HCT116 (cell line): ENCODE data around the gene CIT. TPM values are rescaled to one million over a fixed set of nuclear protein-coding genes. Genes with fewer than 3 reads are reported as not detected.

Experiments used
- ATAC-seq: fragments of 200-7000 bp; cut with Tn5 transposase; 2 replicates; pipeline ENCODE4 v1.9.1; 2020; ENCODE audit warnings: mild to moderate bottlenecking, moderate library complexity
- BruUV-seq: library from RNA; stranded (reverse); fragments of 400-500 nt; replicated peaks from 2 replicates; lab custom pipeline; 2021; lab: Mats Ljungman, UMichigan
- CTCF ChIA-PET: fragments of 300-600 bp; sonication (Branson Sonifier 250); formaldehyde crosslinking; loops from one replicate; lab custom pipeline; 2021; ENCODE audit warnings: antibody characterized with exemption; lab: Charles Lee
- POLR2A ChIA-PET: fragments of 300-600, 350-600 bp; sonication (Branson Sonifier 250); formaldehyde crosslinking; loops from one replicate; lab custom pipeline; 2021; ENCODE audit warnings: antibody characterized with exemption; lab: Charles Lee
- RAD21 ChIA-PET, 2 experiments: fragments of 300-600 bp; sonication (Branson Sonifier 250); formaldehyde crosslinking; loops; one replicate each; lab custom pipeline; 2023; ENCODE audit warnings: low total read pairs in 2 of 2; ENCODE audit not compliant: uncharacterized antibody in 2 of 2, unreplicated experiment in 2 of 2, low non-redundant PET in 1 of 2; lab: Charles Lee
- DNase-seq: peaks from one replicate; pipeline ENCODE4 v3.0.0-alpha.2; 2010; ENCODE audit warnings: low read depth, low spot score
- H2AFZ ChIP-seq: fragments of 200-600 bp; shearing (Covaris generic), sonication (generic); 2 replicates; pipeline ENCODE4 v1.6.1; 2017; ENCODE audit warnings: low read depth, mixed run types, mixed read lengths, antibody characterized with exemption, low read length; ENCODE audit not compliant: poor library complexity, severe bottlenecking
- H3K27ac ChIP-seq: 2 replicates; pipeline ENCODE4 v1.5.1; 2012; ENCODE audit warnings: low read depth, low read length
- H3K27me3 ChIP-seq: fragments of 200-600 bp; sonication (generic); 2 replicates; pipeline ENCODE4 v1.6.1; 2016; ENCODE audit warnings: mixed run types, low read length, mixed read lengths; ENCODE audit not compliant: insufficient read depth
- H3K36me3 ChIP-seq, 2 experiments: fragments of 200-500 bp in 1 of 2; fragments of 200-600 bp in 1 of 2; sonication (Bioruptor generic) in 1 of 2; sonication (generic) in 1 of 2; 2 replicates each; pipeline versions ENCODE4 v1.5.1 to v1.6.1; 2014 to 2016; ENCODE audit warnings: low read length in 2 of 2, inconsistent platforms in 1 of 2, mixed read lengths in 1 of 2, mixed run types in 1 of 2; ENCODE audit not compliant: insufficient read depth in 2 of 2, control insufficient read depth in 1 of 2
- H3K4me1 ChIP-seq, 2 experiments: fragments of 200-600 bp in 1 of 2; sonication (generic) in 1 of 2; 2 replicates each; pipeline versions ENCODE4 v1.5.1 to v1.6.1; 2012 to 2017; ENCODE audit warnings: low read length in 2 of 2, inconsistent platforms in 1 of 2, mild to moderate bottlenecking in 1 of 2, mixed read lengths in 1 of 2, mixed run types in 1 of 2, moderate library complexity in 1 of 2; ENCODE audit not compliant: insufficient read depth in 2 of 2, control insufficient read depth in 1 of 2
- H3K4me2 ChIP-seq: fragments of 200-600 bp; sonication (generic); 2 replicates; pipeline ENCODE4 v1.6.1; 2017; ENCODE audit warnings: mixed run types, low read length, mixed read lengths
- H3K4me3 ChIP-seq, 2 experiments: fragments of 200-600 bp in 1 of 2; sonication (generic) in 1 of 2; replicated peaks in 1 of 2; 2 replicates each; pipeline ENCODE4 v1.5.1; 2011 to 2016; ENCODE audit warnings: low read length in 2 of 2, control low read depth in 1 of 2, low read depth in 1 of 2, mild to moderate bottlenecking in 1 of 2, mixed read lengths in 1 of 2, mixed run types in 1 of 2
- H3K79me2 ChIP-seq: fragments of 200-600 bp; sonication (generic); 2 replicates; pipeline ENCODE4 v1.6.1; 2017; ENCODE audit warnings: mild to moderate bottlenecking, mixed run types, low read length, moderate library complexity, mixed read lengths; ENCODE audit not compliant: insufficient read depth
- H3K9ac ChIP-seq: fragments of 200-600 bp; sonication (generic); 2 replicates; pipeline ENCODE4 v1.6.1; 2016; ENCODE audit warnings: low read length, mixed read lengths
- H3K9me2 ChIP-seq: fragments of 200-600 bp; sonication (generic), shearing (Covaris generic); 2 replicates; pipeline ENCODE4 v1.6.1; 2017; ENCODE audit warnings: mixed run types, mild to moderate bottlenecking, moderate library complexity; ENCODE audit not compliant: insufficient read depth
- H3K9me3 ChIP-seq, 2 experiments: fragments of 200-500 bp in 1 of 2; fragments of 200-600 bp in 1 of 2; sonication (Bioruptor generic) in 1 of 2; sonication (generic) in 1 of 2; 2 replicates each; pipeline ENCODE4 v1.6.1; 2014 to 2017; ENCODE audit warnings: low read length in 2 of 2, mixed read lengths in 2 of 2, inconsistent platforms in 1 of 2, low read depth in 1 of 2, mild to moderate bottlenecking in 1 of 2, mixed run types in 1 of 2, moderate library complexity in 1 of 2; ENCODE audit not compliant: control insufficient read depth in 1 of 2, insufficient read depth in 1 of 2
- H4K20me1 ChIP-seq: fragments of 200-600 bp; sonication (generic), shearing (Covaris generic); 2 replicates; pipeline ENCODE4 v1.6.1; 2017; ENCODE audit warnings: mixed run types, mild to moderate bottlenecking, moderate library complexity; ENCODE audit not compliant: insufficient read depth
- CBX3 ChIP-seq: IDR thresholded peaks from 2 replicates; pipeline ENCODE4 v1.6.1; 2012; ENCODE audit warnings: low read depth
- CTCF ChIP-seq, 3 experiments: fragments of 200-600 bp in 1 of 3; sonication (generic) in 1 of 3; IDR thresholded peaks in 2 of 3; conservative IDR thresholded peaks in 1 of 3; 2 replicates each; pipeline ENCODE4 v1.5.1; 2012 to 2017; ENCODE audit warnings: low read depth in 2 of 3, low read length in 2 of 3, antibody characterized with exemption in 1 of 3, borderline replicate concordance in 1 of 3, control low read depth in 1 of 3, mild to moderate bottlenecking in 1 of 3, mixed read lengths in 1 of 3, mixed run types in 1 of 3, moderate library complexity in 1 of 3; ENCODE audit not compliant: insufficient read depth in 1 of 3
- ELF1 ChIP-seq: IDR thresholded peaks from 2 replicates; pipeline ENCODE4 v1.6.1; 2012; ENCODE audit warnings: low read depth, borderline replicate concordance
- EZH2 ChIP-seq: fragments of 200-600 bp; sonication (generic); IDR thresholded peaks from 2 replicates; pipeline ENCODE4 v1.6.1; 2017; ENCODE audit warnings: antibody characterized with exemption, mixed run types
- EZH2phosphoT487 ChIP-seq: fragments of 200-600 bp; IDR thresholded peaks from 2 replicates; pipeline ENCODE4 v1.6.1; 2018; ENCODE audit warnings: antibody characterized with exemption, borderline replicate concordance
- FOSL1 ChIP-seq: IDR thresholded peaks from 2 replicates; pipeline ENCODE4 v1.6.1; 2012; ENCODE audit warnings: low read depth
- JUND ChIP-seq: IDR thresholded peaks from 2 replicates; pipeline ENCODE4 v1.6.1; 2012
- POLR2A ChIP-seq: IDR thresholded peaks from 2 replicates; pipeline ENCODE4 v1.7.0; 2011; ENCODE audit warnings: borderline replicate concordance; ENCODE audit not compliant: insufficient read depth, insufficient read length; ENCODE audit errors: extremely low read depth
- POLR2AphosphoS5 ChIP-seq: IDR thresholded peaks from 2 replicates; pipeline ENCODE4 v1.6.1; 2011; ENCODE audit warnings: mild to moderate bottlenecking, low read depth, low read length, moderate library complexity
- RAD21 ChIP-seq: IDR thresholded peaks from 2 replicates; pipeline ENCODE4 v1.6.1; 2012; ENCODE audit warnings: low read depth, mild to moderate bottlenecking
- REST ChIP-seq: IDR thresholded peaks from 2 replicates; pipeline ENCODE4 v1.6.1; 2012; ENCODE audit warnings: low read depth
- SIN3A ChIP-seq: IDR thresholded peaks from 2 replicates; pipeline ENCODE4 v1.6.1; 2012; ENCODE audit warnings: low read depth
- SP1 ChIP-seq: IDR thresholded peaks from 2 replicates; pipeline ENCODE4 v1.6.1; 2012; ENCODE audit warnings: low read depth
- TCF7L2 ChIP-seq: IDR thresholded peaks from 2 replicates; pipeline ENCODE4 v1.7.0; 2011; ENCODE audit warnings: borderline replicate concordance, inconsistent platforms; ENCODE audit not compliant: insufficient read depth, insufficient read length; ENCODE audit errors: extremely low read depth
- YY1 ChIP-seq: IDR thresholded peaks from 2 replicates; pipeline ENCODE4 v1.6.1; 2011; ENCODE audit warnings: low read length, low read depth, moderate library complexity, mild to moderate bottlenecking; ENCODE audit not compliant: insufficient replicate concordance; ENCODE audit errors: extremely low read depth
- ZFX ChIP-seq: fragments of 450-650 bp; IDR thresholded peaks from 2 replicates; pipeline ENCODE4 v1.6.1; 2017
- ZNF274 ChIP-seq: fragments of 200-500 bp; sonication (Bioruptor generic); IDR thresholded peaks from 2 replicates; pipeline ENCODE4 v1.6.1; 2014; ENCODE audit warnings: mild to moderate bottlenecking, low read depth, low read length, inconsistent platforms
- intact Hi-C: fragments of 100-400 bp; cut with micrococcal nuclease; formaldehyde crosslinking; loops from 2 replicates; pipeline ENCODE4 v1.10.0; 2022
- total RNA-seq: library from RNA; stranded (reverse); gene quantifications from one replicate; pipeline ENCODE4 v1.2.1, GENCODE V29; 2021; ENCODE audit not compliant: unreplicated experiment
- TF ChIP-seq, protein P1 (sequence below): IDR thresholded peaks from 2 replicates; pipeline ENCODE4 v1.6.1; 2011; ENCODE audit warnings: mild to moderate bottlenecking, low read length, moderate library complexity; ENCODE audit not compliant: insufficient replicate concordance; ENCODE audit errors: extremely low read depth
- TF ChIP-seq, protein P2 (sequence below): IDR thresholded peaks from 2 replicates; pipeline ENCODE4 v1.6.1; 2012

The CIT gene
- total RNA-seq, 1 experiment from 2014 or later = 54.2 TPM

DNA sequence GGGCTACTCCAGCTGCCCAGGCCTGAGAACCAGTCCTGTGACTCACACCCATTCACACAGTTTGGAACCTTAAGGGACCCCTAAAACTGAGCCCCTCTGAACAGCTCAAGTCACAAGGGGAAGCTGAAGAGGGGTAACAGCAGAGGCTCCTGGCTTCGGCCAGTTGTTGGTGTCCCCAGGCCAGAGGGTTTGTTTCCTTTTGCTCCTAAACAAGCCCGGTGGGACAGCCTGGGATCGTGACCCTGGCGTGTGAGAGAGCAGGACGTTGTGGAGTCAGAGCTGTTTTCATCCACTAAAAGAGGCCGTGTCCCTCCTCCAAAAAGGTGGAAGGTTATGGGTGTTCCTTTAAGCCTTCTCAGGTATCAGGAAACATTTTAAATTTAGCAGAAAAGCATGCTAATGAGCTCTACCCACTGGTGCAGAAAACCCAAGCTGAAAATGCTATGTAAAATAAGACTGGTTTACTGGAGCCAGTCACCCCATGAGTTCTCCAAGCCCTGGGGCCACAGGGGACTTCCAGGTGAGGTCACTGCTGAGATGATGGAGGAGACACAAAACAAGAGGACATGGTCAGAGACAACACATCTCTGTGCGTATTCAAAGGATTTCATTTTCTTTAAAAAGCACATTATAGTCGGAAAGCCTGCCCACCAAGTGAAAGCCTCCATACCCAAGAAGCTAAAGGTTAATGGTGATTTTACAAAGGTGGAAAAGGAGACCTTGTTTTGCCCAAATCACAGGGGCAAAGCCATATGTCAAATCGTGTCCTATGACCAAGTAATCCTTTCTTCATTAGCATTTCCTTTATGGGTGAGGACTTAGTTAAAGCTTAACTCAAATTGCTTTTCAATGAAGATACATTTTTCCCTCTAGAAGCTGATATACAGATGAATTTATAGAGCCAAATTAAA, 195.1 kb downstream of the CIT start:
- no peaks in the 10 kb centered on the region for H3K27me3 ChIP-seq
- BruUV-seq = no TSS peak
- H3K9me2 ChIP-seq = no peaks in the 10 kb centered on the region
- H3K9me3 ChIP-seq = no peaks in the 10 kb centered on the region
- peaks cover 33 to 36% of the 10 kb centered on the region in 2 experiments for H3K36me3 ChIP-seq
- ATAC-seq (no peak), DNase-seq (no peak)
- TF ChIP-seq YY1 = no peak
- no peak for TF ChIP-seq ZFX
- no peak for TF ChIP-seq RAD21
- TF ChIP-seq SIN3A = no peak
- TF ChIP-seq ELF1 = no peak
- no peak for TF ChIP-seq CBX3
- no peak for TF ChIP-seq REST
- TF ChIP-seq POLR2A = no peak
- no peak for TF ChIP-seq POLR2AphosphoS5
- TF ChIP-seq, protein P1, sequence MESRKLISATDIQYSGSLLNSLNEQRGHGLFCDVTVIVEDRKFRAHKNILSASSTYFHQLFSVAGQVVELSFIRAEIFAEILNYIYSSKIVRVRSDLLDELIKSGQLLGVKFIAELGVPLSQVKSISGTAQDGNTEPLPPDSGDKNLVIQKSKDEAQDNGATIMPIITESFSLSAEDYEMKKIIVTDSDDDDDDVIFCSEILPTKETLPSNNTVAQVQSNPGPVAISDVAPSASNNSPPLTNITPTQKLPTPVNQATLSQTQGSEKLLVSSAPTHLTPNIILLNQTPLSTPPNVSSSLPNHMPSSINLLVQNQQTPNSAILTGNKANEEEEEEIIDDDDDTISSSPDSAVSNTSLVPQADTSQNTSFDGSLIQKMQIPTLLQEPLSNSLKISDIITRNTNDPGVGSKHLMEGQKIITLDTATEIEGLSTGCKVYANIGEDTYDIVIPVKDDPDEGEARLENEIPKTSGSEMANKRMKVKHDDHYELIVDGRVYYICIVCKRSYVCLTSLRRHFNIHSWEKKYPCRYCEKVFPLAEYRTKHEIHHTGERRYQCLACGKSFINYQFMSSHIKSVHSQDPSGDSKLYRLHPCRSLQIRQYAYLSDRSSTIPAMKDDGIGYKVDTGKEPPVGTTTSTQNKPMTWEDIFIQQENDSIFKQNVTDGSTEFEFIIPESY = no peak
- no peak for TF ChIP-seq FOSL1
- no peak for TF ChIP-seq JUND
- TF ChIP-seq CTCF (IDR thresholded peaks at IDR 0.05 in 2 of 3, conservative IDR thresholded peaks at IDR 0.05 in 1 of 3; ENCODE audit: borderline replicate concordance in 1 of 3, insufficient read depth in 1 of 3, low read depth in 2 of 3, low read length in 2 of 3) = no peak
- no peak for TF ChIP-seq EZH2phosphoT487
- TF ChIP-seq TCF7L2 = no peak
- no peak for TF ChIP-seq ZNF274
- TF ChIP-seq, protein P2, sequence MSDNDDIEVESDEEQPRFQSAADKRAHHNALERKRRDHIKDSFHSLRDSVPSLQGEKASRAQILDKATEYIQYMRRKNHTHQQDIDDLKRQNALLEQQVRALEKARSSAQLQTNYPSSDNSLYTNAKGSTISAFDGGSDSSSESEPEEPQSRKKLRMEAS = no peak
- TF ChIP-seq SP1 = no peak
- TF ChIP-seq EZH2 = no peak
- no peak overlapping the region for H3K4me3 ChIP-seq
- H3K27ac ChIP-seq = no peak overlapping the region
- H2AFZ ChIP-seq = no peak overlapping the region
- H3K79me2 ChIP-seq = no peaks in the 10 kb centered on the region
- ChIA-PET POLR2A (no interaction called here), RAD21 (no interaction called here), CTCF (interaction anchor here (1.4 to 1.7 kb wide), 2 partner anchors 13 to 15 kb away, joined by 3 to 6 read pairs; no protein-coding TSS in a partner anchor)
- no peak overlapping the region for H3K4me2 ChIP-seq
- intact Hi-C loops = no loop called here
- no peak overlapping the region for H3K9ac ChIP-seq
- no peaks in the 10 kb centered on the region for H4K20me1 ChIP-seq
- H3K4me1 ChIP-seq = no peaks in the 10 kb centered on the region
